Mucosa of stomach (tissue), 1 donor: ENCODE data around the gene PCK2.

Source experiments
- H3K27me3 ChIP-seq: one replicate; pipeline ENCODE4 v1.7.0; 2013; ENCODE audit warnings: mild to moderate bottlenecking, low read length; ENCODE audit not compliant: control insufficient read depth, insufficient read depth
- H3K36me3 ChIP-seq: one replicate; pipeline ENCODE4 v1.7.0; 2013; ENCODE audit warnings: low read length; ENCODE audit not compliant: control insufficient read depth, insufficient read depth
- H3K4me1 ChIP-seq: one replicate; pipeline ENCODE4 v1.7.0; 2013; ENCODE audit warnings: mild to moderate bottlenecking, low read length; ENCODE audit not compliant: control insufficient read depth, insufficient read depth
- H3K4me3 ChIP-seq: one replicate; pipeline ENCODE4 v1.7.0; 2013; ENCODE audit warnings: low read length
- H3K9ac ChIP-seq: one replicate; pipeline ENCODE4 v1.7.0; 2013; ENCODE audit warnings: mild to moderate bottlenecking, low read length, moderate library complexity
- H3K9me3 ChIP-seq: one replicate; pipeline ENCODE4 v1.7.0; 2013; ENCODE audit warnings: mild to moderate bottlenecking, low read length, moderate library complexity; ENCODE audit not compliant: control insufficient read depth
- donor health status: Pancreatic carcinoma.

The PCK2 gene

DNA sequence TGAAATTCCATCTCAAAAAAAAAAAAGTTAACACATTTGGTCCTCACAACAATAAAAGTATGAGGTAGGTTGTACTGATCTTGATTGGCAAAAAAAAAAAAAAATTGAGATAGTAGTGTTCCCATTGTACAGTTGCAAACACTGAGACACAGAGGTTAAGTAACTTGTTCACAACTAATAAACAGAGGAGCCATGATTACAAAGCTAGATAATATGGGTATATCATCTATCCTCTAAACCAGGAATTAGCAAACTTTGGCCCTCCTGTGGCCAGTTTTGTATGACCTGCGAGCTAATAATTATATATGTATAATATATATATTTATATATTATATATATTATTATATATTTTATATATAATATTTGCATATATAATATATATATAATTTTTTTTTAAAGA lies 39.6 kb downstream of the PCK2 start:
- H3K36me3 ChIP-seq: no peaks in the 10 kb centered on the region
- no peak overlapping the region for H3K9ac ChIP-seq
- no peak overlapping the region for H3K4me3 ChIP-seq
- H3K9me3 ChIP-seq: no peaks in the 10 kb centered on the region
- H3K27me3 ChIP-seq: no peaks in the 10 kb centered on the region
- peaks cover 24% of the 10 kb centered on the region for H3K4me1 ChIP-seq

DNA sequence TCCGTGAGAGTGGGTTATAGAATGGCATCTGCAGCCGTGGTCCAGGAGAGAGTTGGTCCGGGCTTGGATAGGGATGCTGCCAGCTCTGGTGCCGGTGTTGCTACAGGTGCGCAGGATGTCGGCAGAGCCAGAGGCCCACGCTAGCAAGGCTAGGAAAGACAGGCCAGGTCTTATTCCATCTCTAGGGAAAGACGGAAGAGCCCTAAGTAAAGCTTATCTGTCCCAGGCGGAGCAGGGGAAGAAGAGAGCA lies 41.4 kb downstream of the PCK2 start:
- Histone ChIP-seq H3K9ac (peak overlapping the region; percentile 67), H3K4me1 (peaks cover 29% of the 10 kb centered on the region), H3K9me3 (no peaks in the 10 kb centered on the region), H3K36me3 (no peaks in the 10 kb centered on the region), H3K27me3 (no peaks in the 10 kb centered on the region), H3K4me3 (peak overlapping the region; percentile 20)

GRCh38 chr14:24135834-24136683 lies 41.9 kb downstream of the PCK2 start, which contains the start of gene PSME1:
TSS of gene PSME1 (plus strand) at chr14:24136194. CDS start at chr14:24136263, 69 bp downstream.
- Histone ChIP-seq H3K9me3 (no peaks in the 10 kb centered on the region), H3K27me3 (no peaks in the 10 kb centered on the region), H3K9ac (peak within 1 kb of the TSS; percentile 87), H3K4me3 (peak within 1 kb of the TSS; percentile 33), H3K4me1 (peaks cover 29% of the 10 kb centered on the region), H3K36me3 (no peaks in the 10 kb centered on the region)

DNA sequence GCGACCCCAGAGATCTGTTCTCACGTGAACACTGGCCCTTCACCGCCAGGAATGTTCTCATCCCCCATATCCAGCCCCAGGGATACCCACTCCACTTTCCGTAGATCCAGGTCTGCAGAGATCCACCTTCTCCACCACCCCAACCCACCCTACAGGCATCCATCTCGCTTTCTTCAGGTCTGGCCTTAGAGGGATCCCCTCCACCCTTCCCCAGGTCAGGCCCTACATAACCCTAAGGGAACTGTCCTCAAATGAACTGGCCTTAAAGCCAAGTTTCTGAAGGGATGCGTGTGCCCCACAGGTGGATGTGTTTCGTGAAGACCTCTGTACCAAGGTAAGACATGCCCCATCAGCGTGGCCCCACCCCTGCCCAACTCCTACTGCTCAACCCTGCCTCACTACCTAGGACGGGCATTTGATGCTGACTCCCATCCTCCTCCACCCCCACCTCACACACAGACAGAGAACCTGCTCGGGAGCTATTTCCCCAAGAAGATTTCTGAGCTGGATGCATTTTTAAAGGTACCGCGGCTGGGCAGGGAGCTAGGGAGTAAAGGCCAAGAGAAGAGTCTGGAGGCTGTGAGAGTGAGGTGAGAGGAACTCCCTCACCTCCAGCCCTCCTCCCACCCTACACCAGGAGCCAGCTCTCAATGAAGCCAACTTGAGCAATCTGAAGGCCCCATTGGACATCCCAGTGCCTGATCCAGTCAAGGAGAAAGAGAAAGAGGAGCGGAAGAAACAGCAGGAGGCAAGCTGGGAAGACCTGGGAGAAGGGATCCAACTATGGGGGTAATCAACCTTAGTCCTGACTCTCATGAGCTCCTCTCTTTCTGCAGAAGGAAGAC lies 42.8 kb downstream of the PCK2 start:
- H3K27me3 ChIP-seq: no peaks in the 10 kb centered on the region
- peak overlapping the region; percentile 87 for H3K9ac ChIP-seq
- no peaks in the 10 kb centered on the region for H3K36me3 ChIP-seq
- H3K4me3 ChIP-seq: peak overlapping the region; percentile 33
- no peaks in the 10 kb centered on the region for H3K9me3 ChIP-seq
- H3K4me1 ChIP-seq: peaks cover 31% of the 10 kb centered on the region

GRCh38 chr14:24137529-24138395 lies 43.7 kb downstream of the PCK2 start:
- Histone ChIP-seq H3K27me3 (no peaks in the 10 kb centered on the region), H3K4me3 (no peak overlapping the region), H3K9me3 (no peaks in the 10 kb centered on the region), H3K4me1 (peaks cover 32% of the 10 kb centered on the region), H3K36me3 (no peaks in the 10 kb centered on the region), H3K9ac (no peak overlapping the region)

- Histone ChIP-seq H3K9me3 (no peaks in the 10 kb centered on the region), H3K4me3 (no peak overlapping the region), H3K36me3 (peaks cover 3% of the 10 kb centered on the region), H3K27me3 (no peaks in the 10 kb centered on the region), H3K4me1 (peaks cover 32% of the 10 kb centered on the region), H3K9ac (no peak overlapping the region)
Observed at GRCh38 chr14:24138396-24139271, 44.5 kb downstream of the PCK2 start.

DNA sequence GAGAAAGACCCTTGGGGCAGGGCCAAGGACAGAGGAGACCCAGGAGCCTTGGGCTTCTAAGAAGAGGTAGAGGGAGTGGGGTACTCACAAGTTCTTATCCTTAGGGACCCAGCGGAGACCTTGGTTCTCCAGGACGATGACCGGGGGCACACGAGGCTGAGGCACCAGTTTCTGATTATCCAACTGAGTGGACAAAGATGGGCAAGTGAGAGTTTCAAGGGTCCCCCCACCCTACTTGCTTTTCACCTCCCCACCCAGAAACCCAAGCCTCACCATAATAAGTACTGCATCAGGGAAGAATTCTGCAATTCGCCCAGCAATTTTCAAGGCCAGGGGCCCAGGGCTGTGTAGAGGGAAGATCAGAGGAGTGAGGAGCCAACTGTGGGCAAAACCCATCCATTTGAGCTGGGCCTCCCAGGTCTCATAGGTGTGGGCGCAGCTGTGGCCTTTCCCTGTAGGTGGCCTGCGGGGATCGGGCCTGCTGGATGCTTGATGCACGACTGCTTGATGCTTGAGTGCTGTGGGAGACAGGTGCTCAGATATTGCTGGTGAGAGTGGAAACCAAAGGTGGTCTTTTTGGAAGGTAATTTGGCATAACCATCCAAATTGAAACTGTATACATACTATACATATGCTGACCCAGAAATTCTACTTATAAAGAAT lies 45.3 kb downstream of the PCK2 start:
- no peaks in the 10 kb centered on the region for H3K27me3 ChIP-seq
- H3K36me3 ChIP-seq: peaks cover 9% of the 10 kb centered on the region
- no peak overlapping the region for H3K9ac ChIP-seq
- H3K4me1 ChIP-seq: peaks cover 32% of the 10 kb centered on the region
- no peak overlapping the region for H3K4me3 ChIP-seq
- H3K9me3 ChIP-seq: no peaks in the 10 kb centered on the region

DNA sequence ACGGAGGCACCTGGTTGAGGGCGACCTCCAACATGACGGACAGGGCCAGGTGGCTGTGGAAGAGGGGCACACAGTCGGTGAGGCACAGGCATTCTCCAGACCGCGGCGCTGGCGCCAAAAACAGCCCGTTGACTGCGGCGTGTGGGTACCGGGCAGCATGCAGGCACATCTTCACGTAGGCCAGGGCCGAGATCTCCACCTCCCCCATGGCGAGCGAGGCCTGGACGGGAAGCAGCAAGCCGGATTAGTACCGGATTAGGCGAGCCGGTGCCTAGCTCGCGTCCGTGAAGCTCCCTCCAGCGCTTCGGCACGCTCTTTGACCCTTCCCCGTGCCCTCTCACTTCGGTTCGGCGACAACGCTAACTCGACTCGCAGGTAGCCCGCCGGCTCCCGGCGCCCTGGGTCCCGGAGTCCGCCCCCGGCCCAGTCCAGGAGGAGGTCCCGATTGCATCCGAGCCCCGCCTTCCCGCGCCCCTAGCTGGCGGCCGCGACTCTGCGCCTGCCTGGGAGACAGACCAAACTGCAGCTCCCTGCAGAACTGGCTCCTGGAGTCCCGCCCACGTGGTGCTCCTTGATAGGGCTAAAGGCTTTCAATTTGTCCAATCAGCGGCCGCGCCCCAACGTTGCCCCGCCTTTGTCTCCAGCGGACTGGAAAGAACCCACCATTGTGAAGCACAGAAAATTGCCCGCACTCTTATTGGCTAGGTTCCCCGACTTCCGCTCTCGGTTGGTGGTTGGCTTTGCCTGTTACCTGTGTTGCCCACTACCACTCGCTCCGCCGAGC lies 47.2 kb downstream of the PCK2 start, which contains the start of gene EMC9:
Gene EMC9, minus strand, starts transcription at position 495 of the 784 bp plus-strand sequence. Its CDS starts 287 bp downstream, at position 208.
- Histone ChIP-seq H3K9ac (peak within 1 kb of the TSS; percentile 74), H3K36me3 (peaks cover 9% of the 10 kb centered on the region), H3K27me3 (no peaks in the 10 kb centered on the region), H3K4me3 (peak within 1 kb of the TSS; percentile 79), H3K9me3 (no peaks in the 10 kb centered on the region), H3K4me1 (peaks cover 38% of the 10 kb centered on the region)

GRCh38 chr14:24143511-24143910 lies 49.4 kb downstream of the PCK2 start:
- H3K9ac ChIP-seq: no peak overlapping the region
- no peak overlapping the region for H3K4me3 ChIP-seq
- H3K4me1 ChIP-seq: peaks cover 28% of the 10 kb centered on the region
- no peaks in the 10 kb centered on the region for H3K9me3 ChIP-seq
- no peaks in the 10 kb centered on the region for H3K27me3 ChIP-seq
- peaks cover 9% of the 10 kb centered on the region for H3K36me3 ChIP-seq

GRCh38 chr14:24144451-24144850 lies 50.3 kb downstream of the PCK2 start:
- Histone ChIP-seq H3K36me3 (peaks cover 9% of the 10 kb centered on the region), H3K4me3 (no peak overlapping the region), H3K9me3 (no peaks in the 10 kb centered on the region), H3K4me1 (peaks cover 27% of the 10 kb centered on the region), H3K27me3 (no peaks in the 10 kb centered on the region), H3K9ac (no peak overlapping the region)
